OCI-LY1 (cell line): ENCODE results near the gene ADRA2A.

Experiments
- H2AFZ ChIP-seq: fragments of 200-600 bp; sonication (generic), shearing (Covaris generic); 2 replicates; pipeline ENCODE4 v1.6.0; 2014; ENCODE audit warnings: antibody characterized with exemption, mild to moderate bottlenecking, low read length
- H3F3A ChIP-seq: fragments of 200-600 bp; sonication (generic), shearing (Covaris generic); 2 replicates; pipeline ENCODE4 v1.6.0; 2014; ENCODE audit warnings: mild to moderate bottlenecking, antibody characterized with exemption, low read length, moderate library complexity; ENCODE audit not compliant: insufficient read depth
- H3K27ac ChIP-seq: fragments of 200-600 bp; sonication (generic); 2 replicates; pipeline ENCODE4 v1.5.1; 2014; ENCODE audit warnings: low read length, mixed run types, mild to moderate bottlenecking, low read depth; ENCODE audit not compliant: poor library complexity, severe bottlenecking
- H3K27me3 ChIP-seq: fragments of 200-600 bp; sonication (generic); 2 replicates; pipeline ENCODE4 v1.6.0; 2014; ENCODE audit warnings: antibody characterized with exemption, mild to moderate bottlenecking, low read length, moderate library complexity; ENCODE audit not compliant: insufficient read depth
- H3K36me3 ChIP-seq: fragments of 200-600 bp; sonication (generic); 2 replicates; pipeline ENCODE4 v1.6.1; 2014; ENCODE audit warnings: mild to moderate bottlenecking, antibody characterized with exemption, low read length, moderate library complexity, mixed read lengths; ENCODE audit not compliant: insufficient read depth
- H3K4me1 ChIP-seq: fragments of 200-600 bp; sonication (generic); 2 replicates; pipeline ENCODE4 v1.5.1; 2014; ENCODE audit warnings: mild to moderate bottlenecking, low read length, moderate library complexity; ENCODE audit not compliant: insufficient read depth, severe bottlenecking
- H3K4me2 ChIP-seq: fragments of 200-600 bp; sonication (generic), shearing (Covaris generic); 2 replicates; pipeline ENCODE4 v1.6.1; 2014; ENCODE audit warnings: low read length
- H3K4me3 ChIP-seq: fragments of 200-600 bp; sonication (generic); 2 replicates; pipeline ENCODE4 v1.5.1; 2014; ENCODE audit warnings: low read length, low read depth, mild to moderate bottlenecking, mixed read lengths; ENCODE audit not compliant: poor library complexity, severe bottlenecking
- H3K79me2 ChIP-seq: fragments of 200-600 bp; shearing (Covaris generic); 2 replicates; pipeline ENCODE4 v1.6.1; 2016; ENCODE audit warnings: mixed run types, low read length, mixed read lengths; ENCODE audit not compliant: insufficient read depth
- H3K9ac ChIP-seq: fragments of 200-600 bp; sonication (generic), shearing (Covaris generic); 2 replicates; pipeline ENCODE4 v1.6.1; 2014; ENCODE audit warnings: mild to moderate bottlenecking, low read length, mixed read lengths
- H3K9me2 ChIP-seq: fragments of 200-600 bp; sonication (generic), shearing (Covaris generic); 2 replicates; pipeline ENCODE4 v1.6.1; 2014; ENCODE audit warnings: low read depth, mild to moderate bottlenecking, low read length, mixed read lengths
- H3K9me3 ChIP-seq: fragments of 200-600 bp; shearing (Covaris generic); 2 replicates; pipeline ENCODE4 v1.6.1; 2014; ENCODE audit warnings: low read length, mixed read lengths
- H4K20me1 ChIP-seq: fragments of 200-600 bp; sonication (generic), shearing (Covaris generic); 2 replicates; pipeline ENCODE4 v1.6.0; 2016; ENCODE audit warnings: mild to moderate bottlenecking, low read length; ENCODE audit not compliant: insufficient read depth
- EZH2 ChIP-seq: fragments of 200-600 bp; sonication (generic), shearing (Covaris generic); IDR thresholded peaks from 2 replicates; pipeline ENCODE4 v1.8.0; 2017; ENCODE audit warnings: borderline replicate concordance, mixed run types, mild to moderate bottlenecking, antibody characterized with exemption, low read length, moderate library complexity, mixed read lengths
- TF ChIP-seq, protein P1 (sequence below): fragments of 200-600 bp; sonication (generic), shearing (Covaris generic); IDR thresholded peaks from 2 replicates; pipeline ENCODE4 v1.5.1; 2017; ENCODE audit warnings: mild to moderate bottlenecking, antibody characterized with exemption, low read length, moderate library complexity, mixed read lengths

ADRA2A gene

GRCh38 chr10:111057006-111057405, 19.8 kb upstream of the ADRA2A start:
- H3K4me3 ChIP-seq, result no peak overlapping the region
- no peak overlapping the region for H3K27ac ChIP-seq
- H4K20me1 ChIP-seq, result no peaks in the 10 kb centered on the region
- H3K9ac ChIP-seq, result no peak overlapping the region
- no peaks in the 10 kb centered on the region for H3K79me2 ChIP-seq
- no peak overlapping the region for H2AFZ ChIP-seq
- no peaks in the 10 kb centered on the region for H3K36me3 ChIP-seq
- TF ChIP-seq, protein P1, sequence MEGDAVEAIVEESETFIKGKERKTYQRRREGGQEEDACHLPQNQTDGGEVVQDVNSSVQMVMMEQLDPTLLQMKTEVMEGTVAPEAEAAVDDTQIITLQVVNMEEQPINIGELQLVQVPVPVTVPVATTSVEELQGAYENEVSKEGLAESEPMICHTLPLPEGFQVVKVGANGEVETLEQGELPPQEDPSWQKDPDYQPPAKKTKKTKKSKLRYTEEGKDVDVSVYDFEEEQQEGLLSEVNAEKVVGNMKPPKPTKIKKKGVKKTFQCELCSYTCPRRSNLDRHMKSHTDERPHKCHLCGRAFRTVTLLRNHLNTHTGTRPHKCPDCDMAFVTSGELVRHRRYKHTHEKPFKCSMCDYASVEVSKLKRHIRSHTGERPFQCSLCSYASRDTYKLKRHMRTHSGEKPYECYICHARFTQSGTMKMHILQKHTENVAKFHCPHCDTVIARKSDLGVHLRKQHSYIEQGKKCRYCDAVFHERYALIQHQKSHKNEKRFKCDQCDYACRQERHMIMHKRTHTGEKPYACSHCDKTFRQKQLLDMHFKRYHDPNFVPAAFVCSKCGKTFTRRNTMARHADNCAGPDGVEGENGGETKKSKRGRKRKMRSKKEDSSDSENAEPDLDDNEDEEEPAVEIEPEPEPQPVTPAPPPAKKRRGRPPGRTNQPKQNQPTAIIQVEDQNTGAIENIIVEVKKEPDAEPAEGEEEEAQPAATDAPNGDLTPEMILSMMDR, result no peak
- TF ChIP-seq EZH2, result no peak
- no peaks in the 10 kb centered on the region for H3K9me2 ChIP-seq
- no peaks in the 10 kb centered on the region for H3K4me1 ChIP-seq
- no peaks in the 10 kb centered on the region for H3F3A ChIP-seq
- peaks cover 12% of the 10 kb centered on the region for H3K9me3 ChIP-seq
- no peak overlapping the region for H3K4me2 ChIP-seq
- H3K27me3 ChIP-seq, result no peaks in the 10 kb centered on the region

- no peaks in the 10 kb centered on the region for H3K9me2 ChIP-seq
- H3K4me1 ChIP-seq, result no peaks in the 10 kb centered on the region
- no peak overlapping the region for H3K4me2 ChIP-seq
- H3K9me3 ChIP-seq, result no peaks in the 10 kb centered on the region
- H4K20me1 ChIP-seq, result no peaks in the 10 kb centered on the region
- H3K9ac ChIP-seq, result no peak overlapping the region
- TF ChIP-seq, protein P1, result no peak
- TF ChIP-seq EZH2, result no peak
- no peaks in the 10 kb centered on the region; the same call in 1 of the 2 replicates for H3K27me3 ChIP-seq
- no peak overlapping the region for H3K4me3 ChIP-seq
- no peak overlapping the region for H3K27ac ChIP-seq
- H3K36me3 ChIP-seq, result no peaks in the 10 kb centered on the region
- H2AFZ ChIP-seq, result no peak overlapping the region
- H3F3A ChIP-seq, result no peaks in the 10 kb centered on the region
- H3K79me2 ChIP-seq, result no peaks in the 10 kb centered on the region
Observed at GRCh38 chr10:111063471-111063870, 13.4 kb upstream of the ADRA2A start.

DNA sequence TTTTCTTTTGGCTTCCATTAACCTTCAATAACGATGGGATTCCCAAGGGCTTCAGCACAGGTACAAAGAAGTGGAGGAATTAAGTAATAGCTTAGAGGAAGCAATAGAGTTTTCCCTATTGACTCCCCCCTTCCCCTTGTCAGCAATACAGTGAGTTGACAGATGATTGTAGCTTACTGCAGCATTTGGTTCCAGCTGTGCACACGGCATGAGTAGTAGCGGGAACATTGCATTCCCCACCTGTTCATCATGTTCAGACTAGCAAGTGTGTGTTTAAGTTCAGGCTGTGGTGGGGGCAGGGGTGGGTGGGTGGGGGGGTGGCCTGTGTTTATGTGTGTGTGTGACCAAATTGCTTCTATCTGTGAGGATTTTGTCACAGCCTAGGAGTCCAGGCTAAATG, 4.6 kb upstream of the ADRA2A start:
- no peaks in the 10 kb centered on the region for H3K9me2 ChIP-seq
- no peaks in the 10 kb centered on the region for H3K4me1 ChIP-seq
- no peak overlapping the region for H3K9ac ChIP-seq
- H3K9me3 ChIP-seq, result no peaks in the 10 kb centered on the region
- H4K20me1 ChIP-seq, result no peaks in the 10 kb centered on the region
- TF ChIP-seq, protein P1, result no peak
- TF ChIP-seq EZH2, result no peak
- H2AFZ ChIP-seq, result no peak overlapping the region
- no peaks in the 10 kb centered on the region for H3K36me3 ChIP-seq
- no peak overlapping the region for H3K4me3 ChIP-seq
- H3K4me2 ChIP-seq, result no peak overlapping the region
- no peak overlapping the region for H3K27ac ChIP-seq
- H3K27me3 ChIP-seq, result no peaks in the 10 kb centered on the region; the same call in 1 of the 2 replicates
- H3F3A ChIP-seq, result no peaks in the 10 kb centered on the region
- H3K79me2 ChIP-seq, result no peaks in the 10 kb centered on the region
